Neural cell (in vitro differentiated cells): ENCODE results near the gene UFD1. TPM values are rescaled to one million over a fixed set of nuclear protein-coding genes. Genes with fewer than 3 reads are reported as not detected.

Experiments used
- H2AFZ ChIP-seq: fragments of 200-600, 300-800 bp; sonication (generic), shearing (Covaris generic); 2 replicates; pipeline ENCODE4 v1.6.0; 2014; ENCODE audit warnings: low read depth, mild to moderate bottlenecking, antibody characterized with exemption, low read length, moderate library complexity
- H3F3A ChIP-seq: fragments of 200-600 bp; shearing (Covaris generic); 2 replicates; pipeline ENCODE4 v1.6.1; 2016; ENCODE audit warnings: mild to moderate bottlenecking, moderate library complexity, mixed read lengths, antibody characterized with exemption, low read length; ENCODE audit not compliant: insufficient read depth, poor library complexity, severe bottlenecking
- H3K27ac ChIP-seq: fragments of 200-600, 300-800 bp; sonication (generic), shearing (Covaris generic); 2 replicates; pipeline ENCODE4 v1.5.1; 2014; ENCODE audit warnings: mild to moderate bottlenecking, low read length, moderate library complexity
- H3K27me3 ChIP-seq: fragments of 300-800, 200-600 bp; sonication (generic), shearing (Covaris generic); 2 replicates; pipeline ENCODE4 v1.6.0; 2014; ENCODE audit warnings: mild to moderate bottlenecking, low read depth, low read length, moderate library complexity; ENCODE audit not compliant: insufficient read depth
- H3K36me3 ChIP-seq: fragments of 300-800, 200-600 bp; sonication (generic), shearing (Covaris generic); 2 replicates; pipeline ENCODE4 v1.5.1; 2014; ENCODE audit warnings: mild to moderate bottlenecking, antibody characterized with exemption, low read length, moderate library complexity; ENCODE audit not compliant: insufficient read depth
- H3K4me2 ChIP-seq: fragments of 300-800, 200-600 bp; sonication (generic), shearing (Covaris generic); 2 replicates; pipeline ENCODE4 v1.6.0; 2014; ENCODE audit warnings: mild to moderate bottlenecking, low read length
- H3K4me3 ChIP-seq: fragments of 300-800, 200-600 bp; sonication (generic), shearing (Covaris generic); 2 replicates; pipeline ENCODE4 v1.5.1; 2014; ENCODE audit warnings: mild to moderate bottlenecking, low read length, moderate library complexity
- H3K79me2 ChIP-seq: fragments of 200-600 bp; shearing (Covaris generic); replicated peaks from 2 replicates; pipeline ENCODE4 v1.6.0; 2014; ENCODE audit warnings: mild to moderate bottlenecking, low read length, moderate library complexity; ENCODE audit not compliant: insufficient read depth
- H3K9ac ChIP-seq: fragments of 300-800, 200-600 bp; sonication (generic), shearing (Covaris generic); 2 replicates; pipeline ENCODE4 v1.6.1; 2016; ENCODE audit warnings: mild to moderate bottlenecking, low read length, mixed read lengths
- H3K9me2 ChIP-seq: fragments of 200-600 bp; shearing (Covaris generic); 2 replicates; pipeline ENCODE4 v1.6.1; 2016; ENCODE audit warnings: mild to moderate bottlenecking, low read length, mixed read lengths; ENCODE audit not compliant: insufficient read depth
- H3K9me3 ChIP-seq: fragments of 200-600, 300-800 bp; sonication (generic), shearing (Covaris generic); 2 replicates; pipeline ENCODE4 v1.6.1; 2016; ENCODE audit warnings: mild to moderate bottlenecking, mixed run types, low read length, moderate library complexity, mixed read lengths
- H4K20me1 ChIP-seq: fragments of 200-600 bp; shearing (Covaris generic); 2 replicates; pipeline ENCODE4 v1.6.1; 2016; ENCODE audit warnings: mild to moderate bottlenecking, mixed run types; ENCODE audit not compliant: insufficient read depth
- EP300 ChIP-seq: fragments of 450-650 bp; conservative IDR thresholded peaks from 2 replicates; pipeline ENCODE4 v1.6.1; 2014; ENCODE audit warnings: antibody characterized with exemption, mild to moderate bottlenecking, moderate library complexity; ENCODE audit not compliant: poor library complexity, severe bottlenecking
- EZH2 ChIP-seq: fragments of 200-600, 300-800 bp; shearing (Covaris generic), sonication (generic); IDR thresholded peaks from 2 replicates; pipeline ENCODE4 v1.6.1; 2014; ENCODE audit warnings: antibody characterized with exemption, low read length, borderline replicate concordance, mild to moderate bottlenecking; ENCODE audit not compliant: insufficient read depth, poor library complexity, severe bottlenecking
- MXI1 ChIP-seq: fragments of 450-650 bp; conservative IDR thresholded peaks from 2 replicates; pipeline ENCODE4 v1.6.1; 2014; ENCODE audit warnings: antibody characterized with exemption, mild to moderate bottlenecking; ENCODE audit not compliant: poor library complexity, severe bottlenecking
- POLR2AphosphoS5 ChIP-seq: IDR thresholded peaks from 2 replicates; pipeline ENCODE4 v1.6.1; 2012
- RAD21 ChIP-seq: fragments of 450-650 bp; conservative IDR thresholded peaks from 2 replicates; pipeline ENCODE4 v1.6.1; 2014; ENCODE audit warnings: antibody characterized with exemption, mild to moderate bottlenecking, moderate library complexity
- SMC3 ChIP-seq: fragments of 450-650 bp; conservative IDR thresholded peaks from 2 replicates; pipeline ENCODE4 v1.6.1; 2014; ENCODE audit warnings: antibody characterized with exemption, mild to moderate bottlenecking, moderate library complexity; ENCODE audit not compliant: poor library complexity
- TAF1 ChIP-seq: IDR thresholded peaks from 2 replicates; pipeline ENCODE4 v1.6.1; 2012; ENCODE audit warnings: low read depth
- polyA plus RNA-seq: library from polyadenylated mRNA; depleted of rRNA; stranded (reverse); fragments of >200 nt; gene quantifications from 2 replicates; pipeline ENCODE4 v1.2.3, GENCODE V29; 2014
- TF ChIP-seq, protein P1 (sequence below): IDR thresholded peaks from 2 replicates; pipeline ENCODE4 v1.6.1; 2012; ENCODE audit warnings: borderline replicate concordance
- TF ChIP-seq, protein P2 (sequence below): fragments of 450-650 bp; IDR thresholded peaks from 2 replicates; pipeline ENCODE4 v1.5.1; 2014; ENCODE audit warnings: antibody characterized with exemption, mild to moderate bottlenecking, moderate library complexity; ENCODE audit not compliant: poor library complexity, severe bottlenecking

The UFD1 gene
- polyA plus RNA-seq, 1 donor from 2014 or later = 56.9 TPM

DNA sequence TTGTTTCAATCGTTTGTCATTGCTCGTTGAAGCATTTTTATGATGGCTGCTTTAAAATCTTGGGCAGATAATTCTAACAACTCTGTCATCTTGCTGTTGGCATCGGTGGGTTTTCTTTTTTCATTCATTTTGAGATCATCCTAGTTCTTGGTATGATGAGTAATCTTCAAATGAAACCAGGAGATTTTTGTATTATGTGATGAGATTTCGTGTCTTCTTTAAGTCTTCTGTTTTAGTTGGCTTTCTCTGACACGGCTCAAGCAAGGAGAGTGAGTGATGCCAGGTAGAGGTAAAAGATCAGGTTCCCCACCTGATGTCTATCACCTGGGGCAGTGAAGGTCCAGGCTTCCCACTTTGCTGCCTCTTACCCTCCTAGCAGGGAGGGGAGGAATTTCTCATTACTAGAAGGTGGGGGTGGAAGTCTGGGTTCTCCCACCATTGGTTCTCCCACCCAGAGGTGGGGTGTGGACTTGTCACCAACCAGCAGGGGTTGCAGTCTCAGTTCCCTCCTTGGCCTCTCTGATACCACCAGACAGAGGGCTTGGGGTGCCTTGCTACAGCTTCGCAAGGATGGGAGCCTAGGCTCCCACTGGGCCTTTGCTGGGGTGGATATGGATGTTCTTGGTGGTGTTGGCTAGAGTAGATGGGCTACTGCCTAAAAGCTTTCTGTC is 13.6 kb upstream of the UFD1 start:
- Histone ChIP-seq H3K27me3 (no peaks in the 10 kb centered on the region), H4K20me1 (no peaks in the 10 kb centered on the region), H3K4me2 (no peak overlapping the region), H3K4me3 (no peak overlapping the region), H3K79me2 (no peaks in the 10 kb centered on the region), H3K9ac (no peak overlapping the region), H3F3A (no peaks in the 10 kb centered on the region), H3K9me3 (no peaks in the 10 kb centered on the region), H3K27ac (no peak overlapping the region), H3K36me3 (no peaks in the 10 kb centered on the region), H3K9me2 (no peaks in the 10 kb centered on the region), H2AFZ (no peak overlapping the region)
- TF ChIP-seq, protein P1, sequence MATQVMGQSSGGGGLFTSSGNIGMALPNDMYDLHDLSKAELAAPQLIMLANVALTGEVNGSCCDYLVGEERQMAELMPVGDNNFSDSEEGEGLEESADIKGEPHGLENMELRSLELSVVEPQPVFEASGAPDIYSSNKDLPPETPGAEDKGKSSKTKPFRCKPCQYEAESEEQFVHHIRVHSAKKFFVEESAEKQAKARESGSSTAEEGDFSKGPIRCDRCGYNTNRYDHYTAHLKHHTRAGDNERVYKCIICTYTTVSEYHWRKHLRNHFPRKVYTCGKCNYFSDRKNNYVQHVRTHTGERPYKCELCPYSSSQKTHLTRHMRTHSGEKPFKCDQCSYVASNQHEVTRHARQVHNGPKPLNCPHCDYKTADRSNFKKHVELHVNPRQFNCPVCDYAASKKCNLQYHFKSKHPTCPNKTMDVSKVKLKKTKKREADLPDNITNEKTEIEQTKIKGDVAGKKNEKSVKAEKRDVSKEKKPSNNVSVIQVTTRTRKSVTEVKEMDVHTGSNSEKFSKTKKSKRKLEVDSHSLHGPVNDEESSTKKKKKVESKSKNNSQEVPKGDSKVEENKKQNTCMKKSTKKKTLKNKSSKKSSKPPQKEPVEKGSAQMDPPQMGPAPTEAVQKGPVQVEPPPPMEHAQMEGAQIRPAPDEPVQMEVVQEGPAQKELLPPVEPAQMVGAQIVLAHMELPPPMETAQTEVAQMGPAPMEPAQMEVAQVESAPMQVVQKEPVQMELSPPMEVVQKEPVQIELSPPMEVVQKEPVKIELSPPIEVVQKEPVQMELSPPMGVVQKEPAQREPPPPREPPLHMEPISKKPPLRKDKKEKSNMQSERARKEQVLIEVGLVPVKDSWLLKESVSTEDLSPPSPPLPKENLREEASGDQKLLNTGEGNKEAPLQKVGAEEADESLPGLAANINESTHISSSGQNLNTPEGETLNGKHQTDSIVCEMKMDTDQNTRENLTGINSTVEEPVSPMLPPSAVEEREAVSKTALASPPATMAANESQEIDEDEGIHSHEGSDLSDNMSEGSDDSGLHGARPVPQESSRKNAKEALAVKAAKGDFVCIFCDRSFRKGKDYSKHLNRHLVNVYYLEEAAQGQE = no peak
- TF ChIP-seq RAD21 (no peak), EP300 (no peak), POLR2AphosphoS5 (no peak), TAF1 (no peak), EZH2 (no peak), MXI1 (no peak), SMC3 (no peak)
- TF ChIP-seq, protein P2, sequence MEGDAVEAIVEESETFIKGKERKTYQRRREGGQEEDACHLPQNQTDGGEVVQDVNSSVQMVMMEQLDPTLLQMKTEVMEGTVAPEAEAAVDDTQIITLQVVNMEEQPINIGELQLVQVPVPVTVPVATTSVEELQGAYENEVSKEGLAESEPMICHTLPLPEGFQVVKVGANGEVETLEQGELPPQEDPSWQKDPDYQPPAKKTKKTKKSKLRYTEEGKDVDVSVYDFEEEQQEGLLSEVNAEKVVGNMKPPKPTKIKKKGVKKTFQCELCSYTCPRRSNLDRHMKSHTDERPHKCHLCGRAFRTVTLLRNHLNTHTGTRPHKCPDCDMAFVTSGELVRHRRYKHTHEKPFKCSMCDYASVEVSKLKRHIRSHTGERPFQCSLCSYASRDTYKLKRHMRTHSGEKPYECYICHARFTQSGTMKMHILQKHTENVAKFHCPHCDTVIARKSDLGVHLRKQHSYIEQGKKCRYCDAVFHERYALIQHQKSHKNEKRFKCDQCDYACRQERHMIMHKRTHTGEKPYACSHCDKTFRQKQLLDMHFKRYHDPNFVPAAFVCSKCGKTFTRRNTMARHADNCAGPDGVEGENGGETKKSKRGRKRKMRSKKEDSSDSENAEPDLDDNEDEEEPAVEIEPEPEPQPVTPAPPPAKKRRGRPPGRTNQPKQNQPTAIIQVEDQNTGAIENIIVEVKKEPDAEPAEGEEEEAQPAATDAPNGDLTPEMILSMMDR = no peak

DNA sequence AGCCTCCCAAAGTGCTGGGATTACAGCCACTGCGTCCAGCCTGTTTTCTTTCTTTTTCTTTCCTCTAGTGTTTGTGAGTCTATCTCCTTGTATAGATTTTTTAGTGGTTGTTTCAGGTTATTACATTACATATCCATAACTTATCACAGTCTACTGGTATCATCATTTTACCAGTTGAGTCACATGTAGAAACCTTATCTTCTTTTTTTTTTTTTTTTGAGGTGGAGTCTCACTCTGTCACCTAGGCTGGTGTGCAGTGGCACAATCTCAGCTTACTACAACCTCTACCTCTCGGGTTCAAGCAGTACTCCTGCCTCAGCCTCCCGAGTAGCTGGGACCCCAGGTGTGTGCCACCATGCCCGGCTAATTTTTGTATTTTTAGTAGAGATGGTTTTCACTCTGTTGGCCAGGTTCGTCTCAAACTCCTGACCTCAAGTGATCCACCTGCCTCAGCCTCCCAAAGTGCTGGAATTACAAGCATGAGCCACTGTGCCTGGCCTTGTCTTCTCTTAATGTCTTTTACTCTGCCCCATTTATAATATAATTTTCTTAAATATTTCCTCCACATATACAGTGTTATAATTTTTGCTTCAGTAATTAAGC is 11.7 kb upstream of the UFD1 start:
- no peaks in the 10 kb centered on the region for H3K27me3 ChIP-seq
- H3K4me3 ChIP-seq = no peak overlapping the region
- TF ChIP-seq SMC3 (no peak), EZH2 (no peak), EP300 (no peak), POLR2AphosphoS5 (no peak), MXI1 (no peak), TAF1 (no peak), RAD21 (no peak)
- TF ChIP-seq, protein P2 = no peak
- TF ChIP-seq, protein P1 = no peak
- no peaks in the 10 kb centered on the region for H4K20me1 ChIP-seq
- no peaks in the 10 kb centered on the region for H3F3A ChIP-seq
- H3K9me2 ChIP-seq = no peaks in the 10 kb centered on the region
- H3K4me2 ChIP-seq = no peak overlapping the region
- H3K9me3 ChIP-seq = no peaks in the 10 kb centered on the region
- no peak overlapping the region for H3K9ac ChIP-seq
- H3K79me2 ChIP-seq = no peaks in the 10 kb centered on the region
- no peak overlapping the region for H2AFZ ChIP-seq
- no peaks in the 10 kb centered on the region for H3K36me3 ChIP-seq
- no peak overlapping the region for H3K27ac ChIP-seq
